BLaER1 (cell line): ENCODE results near the gene DMRT3.

Source experiments
- H3K27ac ChIP-seq: shearing (Covaris generic); formaldehyde crosslinking; 2 replicates; pipeline ENCODE4 v1.8.1; 2022
- H3K27me3 ChIP-seq: shearing (Covaris generic); formaldehyde crosslinking; 2 replicates; pipeline ENCODE4 v1.8.1; 2022
- H3K36me3 ChIP-seq: shearing (Covaris generic); formaldehyde crosslinking; 2 replicates; pipeline ENCODE4 v1.8.1; 2022
- H3K4me1 ChIP-seq: shearing (Covaris generic); formaldehyde crosslinking; 2 replicates; pipeline ENCODE4 v1.8.1; 2022
- H3K4me2 ChIP-seq: shearing (Covaris generic); formaldehyde crosslinking; 2 replicates; pipeline ENCODE4 v1.8.1; 2022
- H3K4me3 ChIP-seq: shearing (Covaris generic); formaldehyde crosslinking; 2 replicates; pipeline ENCODE4 v1.8.1; 2022
- H3K9ac ChIP-seq: shearing (Covaris generic); formaldehyde crosslinking; 2 replicates; pipeline ENCODE4 v1.8.1; 2022
- H3K9me3 ChIP-seq: shearing (Covaris generic); formaldehyde crosslinking; 2 replicates; pipeline ENCODE4 v1.8.1; 2022
- H4K20me1 ChIP-seq: shearing (Covaris generic); formaldehyde crosslinking; 2 replicates; pipeline ENCODE4 v1.8.1; 2022
- Cebpa-rat ChIP-seq: shearing (Covaris generic); IDR thresholded peaks from 2 replicates; pipeline ENCODE4 v1.8.1; 2022

Gene DMRT3

GRCh38 chr9:970151-970996, 6.1 kb upstream of the DMRT3 start:
- H3K9me3 ChIP-seq = peaks cover 61% of the 10 kb centered on the region
- H3K9ac ChIP-seq = no peak overlapping the region
- TF ChIP-seq Cebpa-rat = no peak

GRCh38 chr9:971901-972500, 4.5 kb upstream of the DMRT3 start:
- Histone ChIP-seq H3K4me3 (no peak overlapping the region), H3K4me2 (no peak overlapping the region), H3K27ac (no peak overlapping the region), H4K20me1 (no peaks in the 10 kb centered on the region; the same call in 1 of the 2 replicates), H3K27me3 (peaks cover 48% of the 10 kb centered on the region), H3K9ac (no peak overlapping the region), H3K36me3 (0 out of 2 replicates have a peak, but pooled peaks cover 4% of the 10 kb centered on the region), H3K9me3 (peaks cover 77% of the 10 kb centered on the region), H3K4me1 (peaks cover 10% of the 10 kb centered on the region)
- TF ChIP-seq Cebpa-rat = no peak

More at GRCh38 chr9:970151-970996, 6.1 kb upstream of the DMRT3 start:
- peaks cover 31% of the 10 kb centered on the region for H3K27me3 ChIP-seq
- no peak overlapping the region for H3K4me2 ChIP-seq
- 0 out of 2 replicates have a peak, but pooled peaks cover 4% of the 10 kb centered on the region for H3K36me3 ChIP-seq
- no peak overlapping the region for H3K4me3 ChIP-seq
- no peak overlapping the region for H3K27ac ChIP-seq
- no peaks in the 10 kb centered on the region for H4K20me1 ChIP-seq
- H3K4me1 ChIP-seq = peaks cover 16% of the 10 kb centered on the region

- Histone ChIP-seq H3K4me2 (no peak overlapping the region), H3K9ac (no peak overlapping the region), H3K4me1 (0 out of 2 replicates have a peak, but pooled peaks cover 3% of the 10 kb centered on the region), H3K27ac (no peak overlapping the region), H3K4me3 (no peak overlapping the region), H3K9me3 (peaks cover 84% of the 10 kb centered on the region), H3K27me3 (peaks cover 55% of the 10 kb centered on the region), H3K36me3 (0 out of 2 replicates have a peak, but pooled peaks cover 4% of the 10 kb centered on the region), H4K20me1 (no peaks in the 10 kb centered on the region; the same call in 1 of the 2 replicates)
- no peak for TF ChIP-seq Cebpa-rat
Observed at GRCh38 chr9:972501-973294, 3.8 kb upstream of the DMRT3 start.

GRCh38 chr9:973295-973834, 3.1 kb upstream of the DMRT3 start:
- Histone ChIP-seq H3K9me3 (peaks cover 90% of the 10 kb centered on the region), H3K36me3 (0 out of 2 replicates have a peak, but pooled peaks cover 4% of the 10 kb centered on the region), H3K4me1 (no peaks in the 10 kb centered on the region), H3K4me2 (no peak overlapping the region), H3K4me3 (no peak overlapping the region), H3K27ac (no peak overlapping the region), H3K9ac (no peak overlapping the region), H4K20me1 (no peaks in the 10 kb centered on the region; the same call in 1 of the 2 replicates), H3K27me3 (peaks cover 58% of the 10 kb centered on the region)
- no peak for TF ChIP-seq Cebpa-rat

GRCh38 chr9:974031-974995, 2.1 kb upstream of the DMRT3 start:
- H3K4me3 ChIP-seq = no peak overlapping the region
- no peak overlapping the region for H3K9ac ChIP-seq
- no peak overlapping the region for H3K4me2 ChIP-seq
- H3K9me3 ChIP-seq = peaks cover 97% of the 10 kb centered on the region
- 0 out of 2 replicates have a peak, but pooled peaks cover 4% of the 10 kb centered on the region for H3K36me3 ChIP-seq
- no peak for TF ChIP-seq Cebpa-rat
- peaks cover 67% of the 10 kb centered on the region for H3K27me3 ChIP-seq
- H3K27ac ChIP-seq = no peak overlapping the region
- no peaks in the 10 kb centered on the region for H3K4me1 ChIP-seq
- H4K20me1 ChIP-seq = no peaks in the 10 kb centered on the region; the same call in 1 of the 2 replicates

GRCh38 chr9:974996-975739, 1.3 kb upstream of the DMRT3 start:
- Histone ChIP-seq H3K4me3 (no peak overlapping the region), H4K20me1 (no peaks in the 10 kb centered on the region; the same call in 1 of the 2 replicates), H3K4me2 (no peak overlapping the region), H3K4me1 (no peaks in the 10 kb centered on the region), H3K9ac (no peak overlapping the region), H3K9me3 (peaks cover 88% of the 10 kb centered on the region), H3K27ac (no peak overlapping the region), H3K27me3 (peaks cover 76% of the 10 kb centered on the region), H3K36me3 (0 out of 2 replicates have a peak, but pooled peaks cover 4% of the 10 kb centered on the region)
- TF ChIP-seq Cebpa-rat = no peak

- Histone ChIP-seq H3K9ac (no peak overlapping the region), H3K9me3 (peaks cover 82% of the 10 kb centered on the region), H3K4me1 (no peaks in the 10 kb centered on the region), H3K36me3 (0 out of 2 replicates have a peak, but pooled peaks cover 4% of the 10 kb centered on the region), H4K20me1 (no peaks in the 10 kb centered on the region; the same call in 1 of the 2 replicates), H3K27ac (no peak overlapping the region), H3K27me3 (peaks cover 79% of the 10 kb centered on the region), H3K4me3 (no peak overlapping the region), H3K4me2 (no peak overlapping the region)
- TF ChIP-seq Cebpa-rat = no peak
Observed at GRCh38 chr9:975740-976257, 656 bp upstream of the DMRT3 start.
